ENCODE measurements around the gene PTHLH.

The PTHLH gene

DNA sequence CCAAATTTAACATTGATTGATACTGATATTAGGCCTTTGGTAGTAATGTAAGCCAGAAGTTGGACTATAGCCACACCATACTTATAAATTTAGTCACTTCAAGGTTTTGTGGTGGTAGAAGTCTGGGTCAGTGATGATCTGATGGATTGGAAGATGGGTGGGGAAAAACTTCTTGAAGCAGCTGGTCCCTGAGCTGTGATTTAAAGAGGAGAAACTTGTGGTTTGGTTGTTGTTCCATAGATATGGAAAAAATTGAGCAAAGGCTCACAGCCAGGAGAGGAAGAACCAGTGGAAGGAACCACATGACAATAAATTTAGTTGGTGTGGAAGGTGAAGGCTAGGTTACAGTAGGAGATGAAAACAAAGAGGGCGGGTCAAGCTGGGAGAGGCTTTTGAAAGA lies 26.1 kb downstream of the PTHLH start:
- no peak for TF ChIP-seq ZFX (IDR thresholded peaks at IDR 0.05)
- TF ChIP-seq, protein P1, sequence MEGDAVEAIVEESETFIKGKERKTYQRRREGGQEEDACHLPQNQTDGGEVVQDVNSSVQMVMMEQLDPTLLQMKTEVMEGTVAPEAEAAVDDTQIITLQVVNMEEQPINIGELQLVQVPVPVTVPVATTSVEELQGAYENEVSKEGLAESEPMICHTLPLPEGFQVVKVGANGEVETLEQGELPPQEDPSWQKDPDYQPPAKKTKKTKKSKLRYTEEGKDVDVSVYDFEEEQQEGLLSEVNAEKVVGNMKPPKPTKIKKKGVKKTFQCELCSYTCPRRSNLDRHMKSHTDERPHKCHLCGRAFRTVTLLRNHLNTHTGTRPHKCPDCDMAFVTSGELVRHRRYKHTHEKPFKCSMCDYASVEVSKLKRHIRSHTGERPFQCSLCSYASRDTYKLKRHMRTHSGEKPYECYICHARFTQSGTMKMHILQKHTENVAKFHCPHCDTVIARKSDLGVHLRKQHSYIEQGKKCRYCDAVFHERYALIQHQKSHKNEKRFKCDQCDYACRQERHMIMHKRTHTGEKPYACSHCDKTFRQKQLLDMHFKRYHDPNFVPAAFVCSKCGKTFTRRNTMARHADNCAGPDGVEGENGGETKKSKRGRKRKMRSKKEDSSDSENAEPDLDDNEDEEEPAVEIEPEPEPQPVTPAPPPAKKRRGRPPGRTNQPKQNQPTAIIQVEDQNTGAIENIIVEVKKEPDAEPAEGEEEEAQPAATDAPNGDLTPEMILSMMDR (conservative IDR thresholded peaks at IDR 0.05), result no peak

DNA sequence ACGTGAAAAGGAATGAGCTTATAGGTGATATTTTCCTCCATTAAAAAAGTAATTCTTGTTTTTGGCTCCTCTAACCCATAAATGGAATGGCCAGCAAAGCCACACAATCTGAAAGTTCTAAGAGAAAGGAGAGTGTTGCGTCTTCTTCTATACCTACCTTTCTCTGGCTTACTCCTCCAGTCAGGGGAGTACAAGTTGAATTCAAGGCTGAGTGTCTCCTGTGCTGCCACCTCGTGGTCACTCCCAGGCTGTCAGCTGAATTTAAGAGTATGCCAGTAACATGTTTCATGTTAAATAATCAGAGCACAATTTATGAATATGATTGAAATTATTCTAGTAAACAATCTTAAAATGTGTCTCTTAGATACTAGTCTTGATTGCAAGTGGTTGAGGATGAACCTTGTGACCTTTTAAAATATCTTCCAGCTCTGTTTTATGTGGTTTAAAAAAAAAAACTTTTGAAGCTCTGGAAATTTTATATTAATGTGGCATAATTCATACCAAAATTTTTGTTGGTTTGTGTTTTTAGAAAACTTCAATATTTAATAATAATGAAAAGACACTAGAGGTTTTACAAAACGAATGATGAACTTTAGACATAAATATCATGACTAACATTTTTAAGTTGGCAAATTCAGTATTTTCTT lies 31.7 kb downstream of the PTHLH start:
- TF ChIP-seq, protein P1 (conservative IDR thresholded peaks at IDR 0.05), result peak; percentile 95
- TF ChIP-seq ZFX (IDR thresholded peaks at IDR 0.05), result no peak

More for the DNA sequence above, 26.1 kb downstream of the PTHLH start:
- no peak overlapping the region for H3K27ac ChIP-seq

DNA sequence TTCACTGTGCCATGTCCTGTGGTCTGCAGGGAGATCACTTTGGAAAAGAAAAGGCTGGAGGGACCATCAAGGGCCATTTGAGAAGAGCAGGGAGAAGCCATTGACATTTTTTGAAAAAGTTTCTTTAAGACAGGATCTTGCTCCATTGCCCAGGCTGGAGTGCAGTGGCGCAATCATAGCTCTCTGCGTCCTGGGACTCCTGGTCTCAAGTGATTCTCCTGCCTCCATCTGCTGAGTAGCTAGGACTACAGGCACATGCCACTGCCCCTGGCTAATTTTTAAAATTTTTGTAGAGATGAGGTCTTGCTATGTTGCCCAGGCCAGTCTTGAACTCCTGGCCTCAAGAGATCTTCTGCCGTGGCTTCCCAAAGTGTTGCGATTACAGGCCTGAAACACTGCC lies 32.3 kb downstream of the PTHLH start:
- H3K27ac ChIP-seq, result no peak overlapping the region
- TF ChIP-seq, protein P1 (conservative IDR thresholded peaks at IDR 0.05), result no peak
- no peak for TF ChIP-seq ZFX (IDR thresholded peaks at IDR 0.05)

More for the DNA sequence above, 31.7 kb downstream of the PTHLH start:
- no peak overlapping the region for H3K27ac ChIP-seq

DNA sequence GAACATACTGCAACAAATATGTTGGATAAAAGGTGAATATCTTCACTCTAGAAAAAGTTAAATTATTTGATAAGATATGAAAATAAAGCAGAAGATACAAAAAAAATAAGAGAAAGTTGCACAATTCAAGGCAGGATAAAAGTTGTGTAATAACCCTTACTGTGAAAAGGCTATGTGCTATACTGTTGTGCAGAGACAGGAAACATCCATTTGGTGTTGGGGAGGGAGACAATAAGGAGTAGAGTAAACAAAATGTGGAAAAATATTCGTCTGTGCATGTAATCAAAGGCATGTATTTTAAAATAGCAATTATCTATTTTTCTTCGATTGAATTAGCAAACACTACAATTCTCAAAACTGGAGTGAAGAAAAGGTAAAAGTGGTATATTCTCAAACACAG lies 34.8 kb downstream of the PTHLH start:
- H3K27ac ChIP-seq, result no peak overlapping the region
- no peak for TF ChIP-seq ZFX (IDR thresholded peaks at IDR 0.05)
- TF ChIP-seq, protein P1 (conservative IDR thresholded peaks at IDR 0.05), result no peak

DNA sequence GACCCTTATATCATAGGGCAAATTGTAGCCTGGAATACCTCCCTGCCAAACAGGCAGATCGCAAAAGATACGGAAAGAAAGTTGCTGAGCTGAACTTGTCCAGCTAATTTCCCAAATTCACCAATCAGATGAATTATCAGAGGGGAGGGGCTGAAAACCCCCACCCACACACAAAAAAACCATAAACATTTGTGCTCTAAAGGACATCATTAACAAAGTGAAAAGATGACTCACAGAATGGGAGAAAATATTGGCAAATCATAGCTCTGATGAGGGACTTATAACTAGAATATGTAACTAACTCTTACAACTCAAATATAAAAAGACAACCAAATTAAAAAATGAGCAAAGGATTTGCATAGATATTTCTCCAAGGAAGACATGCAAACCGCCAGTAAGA lies 36.3 kb downstream of the PTHLH start:
- TF ChIP-seq, protein P1 (conservative IDR thresholded peaks at IDR 0.05), result no peak
- TF ChIP-seq ZFX (IDR thresholded peaks at IDR 0.05), result no peak
- no peak overlapping the region for H3K27ac ChIP-seq

DNA sequence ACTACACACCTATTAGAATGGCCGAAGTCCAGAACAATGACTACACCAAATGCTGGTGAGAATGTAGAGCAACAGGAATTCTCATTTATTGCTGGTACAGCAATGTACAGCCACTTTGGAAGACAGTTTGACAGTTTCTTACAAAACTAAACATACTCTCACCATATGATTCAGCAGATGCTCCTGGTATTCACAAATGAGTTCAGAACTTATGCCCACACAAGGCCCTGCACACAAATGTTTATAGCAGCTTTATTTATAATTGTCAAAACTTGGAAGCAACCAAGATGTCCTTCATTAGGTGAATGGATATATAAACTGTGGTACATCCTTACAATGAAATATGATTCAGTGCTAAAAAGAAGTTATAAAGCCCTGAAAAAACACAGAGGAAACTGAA lies 38.3 kb downstream of the PTHLH start:
- H3K27ac ChIP-seq, result no peak overlapping the region

DNA sequence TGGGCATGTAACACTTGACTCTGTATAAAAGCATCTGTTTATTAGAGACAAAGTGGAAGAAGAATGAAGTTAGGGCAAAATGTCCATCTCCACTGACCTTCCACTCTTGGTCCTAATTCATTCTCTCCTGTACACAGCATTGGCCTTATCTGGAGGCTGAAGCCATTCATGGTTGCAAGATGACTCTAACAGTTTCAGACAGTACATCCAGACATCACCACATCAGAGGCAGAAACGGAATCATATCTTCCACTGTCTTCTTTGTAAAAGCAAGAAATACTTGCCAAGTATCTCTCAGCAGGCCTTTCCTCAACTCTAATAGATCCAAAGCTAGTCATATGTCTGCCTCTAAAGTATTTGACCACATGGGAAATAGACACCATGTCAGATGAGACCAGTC lies 41.1 kb downstream of the PTHLH start:
- no peak overlapping the region for H3K27ac ChIP-seq
- TF ChIP-seq ZFX (IDR thresholded peaks at IDR 0.05), result no peak
- TF ChIP-seq, protein P1 (conservative IDR thresholded peaks at IDR 0.05), result no peak

More for the DNA sequence above, 38.3 kb downstream of the PTHLH start:
- TF ChIP-seq ZFX (IDR thresholded peaks at IDR 0.05), result no peak
- TF ChIP-seq, protein P1 (conservative IDR thresholded peaks at IDR 0.05), result no peak

Data from C4-2B (cell line).